Caco-2 (cell line): ENCODE measurements around the gene IMMP1L. TPM values are rescaled to one million over a fixed set of nuclear protein-coding genes. Genes with fewer than 3 reads are reported as not detected.

Source experiments
- BruUV-seq: library from RNA; stranded (reverse); fragments of 400-500 nt; replicated peaks from 2 replicates; lab custom pipeline; 2021; lab: Mats Ljungman, UMichigan
- CTCF ChIA-PET: fragments of 300-600 bp; sonication (Branson Sonifier 250); formaldehyde crosslinking; loops from one replicate; lab custom pipeline; 2022; ENCODE audit warnings: antibody characterized with exemption; lab: Charles Lee
- POLR2A ChIA-PET: fragments of 300-600 bp; sonication (Branson Sonifier 250); formaldehyde crosslinking; loops from one replicate; lab custom pipeline; 2022; ENCODE audit warnings: antibody characterized with exemption; lab: Charles Lee
- DNase-seq, 2 experiments: peaks; one replicate each; pipeline versions ENCODE4 v3.0.0 to v3.0.0-alpha.2; 2020 to 2022
- H3K27me3 ChIP-seq: replicated peaks from 2 replicates; pipeline ENCODE4 v1.6.0; 2011; ENCODE audit warnings: low read length; ENCODE audit not compliant: control insufficient read depth, insufficient read depth
- H3K36me3 ChIP-seq: 2 replicates; pipeline ENCODE4 v1.5.1; 2011; ENCODE audit warnings: low read length; ENCODE audit not compliant: control insufficient read depth, insufficient read depth
- H3K4me1 ChIP-seq: fragments of 250-450 bp; sonication (Bioruptor Pico); 2 replicates; pipeline ENCODE4 v1.5.1; 2020; ENCODE audit warnings: mild to moderate bottlenecking
- H3K4me3 ChIP-seq: 2 replicates; pipeline ENCODE4 v1.5.1; 2011; ENCODE audit warnings: low read depth, mild to moderate bottlenecking, control low read depth, low read length
- H3K9me3 ChIP-seq: fragments of 250-450 bp; sonication (Bioruptor Pico); 2 replicates; pipeline ENCODE4 v1.5.1; 2020; ENCODE audit warnings: mild to moderate bottlenecking, moderate library complexity
- H3K27ac Mint-ChIP-seq: one replicate; pipeline ENCODE4 v1.8.0; 2022; ENCODE audit warnings: mixed read lengths; ENCODE audit not compliant: unreplicated experiment
- H3K27me3 Mint-ChIP-seq: one replicate; pipeline ENCODE4 v1.8.0; 2022; ENCODE audit warnings: mixed read lengths; ENCODE audit not compliant: insufficient read depth, unreplicated experiment
- H3K36me3 Mint-ChIP-seq: one replicate; pipeline ENCODE4 v1.8.0; 2022; ENCODE audit warnings: mild to moderate bottlenecking, mixed read lengths; ENCODE audit not compliant: insufficient read depth, unreplicated experiment
- H3K4me1 Mint-ChIP-seq: one replicate; pipeline ENCODE4 v1.8.0; 2022; ENCODE audit warnings: low read depth, mixed read lengths; ENCODE audit not compliant: unreplicated experiment
- H3K4me3 Mint-ChIP-seq: one replicate; pipeline ENCODE4 v1.8.0; 2022; ENCODE audit warnings: mild to moderate bottlenecking, moderate library complexity, mixed read lengths; ENCODE audit not compliant: unreplicated experiment
- H3K9me3 Mint-ChIP-seq: one replicate; pipeline ENCODE4 v1.8.0; 2022; ENCODE audit warnings: mixed read lengths; ENCODE audit not compliant: unreplicated experiment
- intact Hi-C: fragments of 100-400 bp; cut with micrococcal nuclease; formaldehyde crosslinking; loops from one replicate; pipeline ENCODE4 v1.10.0; 2022; ENCODE audit not compliant: unreplicated experiment
- total RNA-seq: library from RNA; stranded (reverse); gene quantifications from 2 replicates; pipeline ENCODE4 v1.2.3, GENCODE V29; 2022
- TF ChIP-seq, protein P1 (sequence below), 2 experiments: fragments of 200-600 bp in 1 of 2; IDR thresholded peaks; 1 replicate in 1 of 2; 2 replicates in 1 of 2; pipeline versions ENCODE4 v1.5.1 to v1.8.0; 2011 to 2022; ENCODE audit warnings: antibody characterized with exemption in 1 of 2, control low read depth in 1 of 2, inconsistent platforms in 1 of 2, low read depth in 1 of 2, low read length in 1 of 2, mild to moderate bottlenecking in 1 of 2, moderate library complexity in 1 of 2; ENCODE audit not compliant: insufficient read depth in 1 of 2, severe bottlenecking in 1 of 2, unreplicated experiment in 1 of 2

The IMMP1L gene
- total RNA-seq, 1 experiment from 2014 or later = 40.1 TPM

DNA sequence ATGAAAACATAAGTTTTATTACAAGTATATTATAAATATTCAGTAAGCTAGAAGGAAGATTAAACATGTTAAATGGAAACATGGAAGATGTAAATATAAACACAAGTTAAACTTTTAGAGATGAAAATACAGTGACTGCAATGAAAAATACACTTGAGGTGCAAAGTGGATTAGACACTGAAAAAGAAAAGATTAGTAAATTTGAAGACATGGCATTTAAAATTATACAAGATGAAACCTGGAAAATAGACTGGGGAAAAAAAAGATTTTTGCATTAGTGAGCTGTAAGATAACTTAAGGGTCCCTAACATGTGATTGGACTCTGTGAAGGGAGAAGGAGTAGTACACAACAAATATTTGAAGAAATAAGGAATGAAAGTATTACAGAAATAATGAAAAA lies 33.4 kb upstream of the IMMP1L start:
- H3K9me3 Mint-ChIP-seq = peaks cover 31% of the 10 kb centered on the region
- H3K27ac Mint-ChIP-seq = no peak overlapping the region
- no peaks in the 10 kb centered on the region for H3K36me3 Mint-ChIP-seq
- Histone ChIP-seq H3K36me3 (no peaks in the 10 kb centered on the region; the same call in 1 of the 2 replicates), H3K27me3 (no peaks in the 10 kb centered on the region), H3K4me1 (no peaks in the 10 kb centered on the region), H3K4me3 (no peak overlapping the region), H3K9me3 (0 out of 2 replicates have a peak, but pooled peaks cover 5% of the 10 kb centered on the region)
- DNase-seq = no peak
- no peaks in the 10 kb centered on the region for H3K27me3 Mint-ChIP-seq
- intact Hi-C loops = no loop called here
- no TSS peak for BruUV-seq
- ChIA-PET CTCF (no interaction called here), POLR2A (no interaction called here)
- TF ChIP-seq, protein P1, sequence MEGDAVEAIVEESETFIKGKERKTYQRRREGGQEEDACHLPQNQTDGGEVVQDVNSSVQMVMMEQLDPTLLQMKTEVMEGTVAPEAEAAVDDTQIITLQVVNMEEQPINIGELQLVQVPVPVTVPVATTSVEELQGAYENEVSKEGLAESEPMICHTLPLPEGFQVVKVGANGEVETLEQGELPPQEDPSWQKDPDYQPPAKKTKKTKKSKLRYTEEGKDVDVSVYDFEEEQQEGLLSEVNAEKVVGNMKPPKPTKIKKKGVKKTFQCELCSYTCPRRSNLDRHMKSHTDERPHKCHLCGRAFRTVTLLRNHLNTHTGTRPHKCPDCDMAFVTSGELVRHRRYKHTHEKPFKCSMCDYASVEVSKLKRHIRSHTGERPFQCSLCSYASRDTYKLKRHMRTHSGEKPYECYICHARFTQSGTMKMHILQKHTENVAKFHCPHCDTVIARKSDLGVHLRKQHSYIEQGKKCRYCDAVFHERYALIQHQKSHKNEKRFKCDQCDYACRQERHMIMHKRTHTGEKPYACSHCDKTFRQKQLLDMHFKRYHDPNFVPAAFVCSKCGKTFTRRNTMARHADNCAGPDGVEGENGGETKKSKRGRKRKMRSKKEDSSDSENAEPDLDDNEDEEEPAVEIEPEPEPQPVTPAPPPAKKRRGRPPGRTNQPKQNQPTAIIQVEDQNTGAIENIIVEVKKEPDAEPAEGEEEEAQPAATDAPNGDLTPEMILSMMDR (IDR thresholded peaks at IDR 0.05; ENCODE audit: insufficient read depth in 1 of 2, low read depth in 1 of 2, low read length in 1 of 2, severe bottlenecking in 1 of 2, unreplicated experiment in 1 of 2) = no peak
- no peaks in the 10 kb centered on the region for H3K4me1 Mint-ChIP-seq
- no peak overlapping the region for H3K4me3 Mint-ChIP-seq

DNA sequence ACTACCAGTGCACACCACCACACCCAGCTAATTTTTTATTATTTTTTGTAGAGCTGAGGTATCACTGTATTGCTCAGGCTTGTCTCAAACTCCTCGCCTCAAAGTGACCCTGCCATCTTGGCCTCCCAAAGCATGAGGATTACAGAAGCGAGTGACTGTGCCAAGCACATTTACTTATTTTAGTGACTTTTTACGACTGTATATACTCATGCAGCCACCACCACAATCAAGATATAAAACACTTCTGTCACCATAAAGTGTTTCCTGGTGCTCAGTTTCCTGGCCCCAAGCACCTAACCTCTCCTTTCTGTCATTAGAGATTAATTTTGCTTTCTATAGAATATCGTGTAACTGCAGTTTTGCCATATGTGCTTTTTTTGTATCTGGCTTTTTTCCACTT lies 26.1 kb upstream of the IMMP1L start:
- Histone ChIP-seq H3K27me3 (no peaks in the 10 kb centered on the region), H3K4me1 (peaks cover 15% of the 10 kb centered on the region), H3K4me3 (no peak overlapping the region), H3K36me3 (no peaks in the 10 kb centered on the region), H3K9me3 (no peaks in the 10 kb centered on the region)
- H3K4me1 Mint-ChIP-seq = peaks cover 12% of the 10 kb centered on the region
- no peaks in the 10 kb centered on the region for H3K36me3 Mint-ChIP-seq
- H3K9me3 Mint-ChIP-seq = no peaks in the 10 kb centered on the region
- POLR2A ChIA-PET = no interaction called here
- BruUV-seq = no TSS peak
- no peak overlapping the region for H3K4me3 Mint-ChIP-seq
- TF ChIP-seq, protein P1 (IDR thresholded peaks at IDR 0.05; ENCODE audit: insufficient read depth in 1 of 2, low read depth in 1 of 2, low read length in 1 of 2, severe bottlenecking in 1 of 2, unreplicated experiment in 1 of 2) = no peak
- DNase-seq = no peak
- CTCF ChIA-PET = no interaction called here
- H3K27me3 Mint-ChIP-seq = no peaks in the 10 kb centered on the region
- intact Hi-C loops = no loop called here
- H3K27ac Mint-ChIP-seq = no peak overlapping the region

DNA sequence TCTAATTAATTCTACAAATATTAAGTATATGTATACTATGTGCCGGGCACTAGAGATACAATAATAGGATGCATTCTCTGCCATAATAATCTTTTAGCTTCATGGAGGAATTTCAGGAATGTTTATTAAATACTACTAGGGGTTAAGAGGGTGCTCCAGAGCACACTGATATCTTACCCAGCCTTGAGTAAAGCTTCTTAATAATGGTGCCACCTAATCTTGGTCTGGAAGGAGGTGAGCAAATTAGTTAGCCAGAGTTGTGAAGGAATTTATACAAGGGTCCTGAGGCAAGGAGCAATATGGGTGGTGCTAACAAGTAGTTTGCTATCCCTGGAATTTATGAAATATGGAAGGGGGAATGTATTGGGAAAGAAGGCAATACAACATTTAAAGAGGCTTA lies 21.9 kb upstream of the IMMP1L start:
- Histone ChIP-seq H3K27me3 (no peaks in the 10 kb centered on the region), H3K9me3 (no peaks in the 10 kb centered on the region), H3K4me1 (peaks cover 15% of the 10 kb centered on the region), H3K36me3 (no peaks in the 10 kb centered on the region), H3K4me3 (no peak overlapping the region)
- Mint-ChIP-seq H3K9me3 (no peaks in the 10 kb centered on the region), H3K27ac (no peak overlapping the region), H3K4me3 (no peak overlapping the region), H3K4me1 (peaks cover 12% of the 10 kb centered on the region), H3K36me3 (no peaks in the 10 kb centered on the region), H3K27me3 (no peaks in the 10 kb centered on the region)
- TF ChIP-seq, protein P1 (IDR thresholded peaks at IDR 0.05; ENCODE audit: insufficient read depth in 1 of 2, low read depth in 1 of 2, low read length in 1 of 2, severe bottlenecking in 1 of 2, unreplicated experiment in 1 of 2) = no peak
- CTCF ChIA-PET = no interaction called here
- intact Hi-C loops = no loop called here
- BruUV-seq = no TSS peak
- DNase-seq = no peak
- POLR2A ChIA-PET = interaction anchor here (0.6 kb wide), 1 partner anchor 282 kb away, joined by 3 read pairs; no protein-coding TSS in a partner anchor
